HuH-7.5 (cell line): Measurements from ENCODE around the gene SETX.
"Not testable (repeated sequence)": the region's sequence is repeated elsewhere in the genome, so short reads cannot be mapped to it uniquely, and the experiment has no call there.

Experiments used
- DNase-seq: peaks from one replicate; pipeline ENCODE4 v3.0.0; 2011; ENCODE audit warnings: low spot score

Gene SETX

GRCh38 chr9:132283165-132283564 is 71.6 kb downstream of the SETX start:
- DNase-seq: no peak

GRCh38 chr9:132274861-132275260 is 79.9 kb downstream of the SETX start:
- no peak for DNase-seq

DNA sequence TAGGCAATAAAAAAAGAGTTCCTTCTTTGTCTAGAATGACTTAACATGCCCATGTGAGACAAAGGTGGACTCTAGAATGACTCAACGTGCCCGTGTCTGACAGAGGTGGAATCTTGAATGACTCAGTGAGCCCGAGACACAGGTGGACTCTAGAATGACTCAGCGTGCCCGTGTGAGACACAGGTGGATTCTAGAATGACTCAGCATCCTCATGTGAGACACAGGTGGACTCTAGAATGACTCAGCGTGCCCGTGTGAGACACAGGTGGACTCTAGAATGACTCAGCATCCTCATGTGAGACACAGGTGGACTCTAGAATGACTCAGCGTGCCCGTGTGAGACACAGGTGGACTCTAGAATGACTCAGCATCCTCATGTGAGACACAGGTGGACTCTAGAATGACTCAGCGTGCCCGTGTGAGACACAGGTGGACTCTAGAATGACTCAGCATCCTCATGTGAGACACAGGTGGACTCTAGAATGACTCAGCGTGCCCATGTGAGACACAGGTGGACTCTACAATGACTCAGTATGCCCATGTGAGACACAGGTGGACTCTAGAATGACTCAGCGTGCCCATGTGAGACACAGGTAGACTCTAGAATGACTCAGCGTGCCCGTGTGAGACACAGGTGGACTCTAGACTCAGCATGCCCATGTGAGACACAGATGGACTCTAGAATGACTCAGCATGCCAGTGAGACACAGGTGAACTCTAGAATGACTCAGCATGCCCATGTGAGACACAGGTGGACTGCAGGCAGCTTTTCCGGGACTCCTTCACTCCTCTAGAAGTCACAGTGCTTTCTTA is 84.9 kb downstream of the SETX start:
- not testable (repeated sequence) for DNase-seq

- peak; percentile 52 for DNase-seq
These were observed 85.9 kb downstream of the SETX start for GRCh38 chr9:132268725-132269352.

GRCh38 chr9:132267660-132268059 is 87.1 kb downstream of the SETX start:
- no peak for DNase-seq

GRCh38 chr9:132266017-132266416 is 88.8 kb downstream of the SETX start:
- DNase-seq: no peak

DNA sequence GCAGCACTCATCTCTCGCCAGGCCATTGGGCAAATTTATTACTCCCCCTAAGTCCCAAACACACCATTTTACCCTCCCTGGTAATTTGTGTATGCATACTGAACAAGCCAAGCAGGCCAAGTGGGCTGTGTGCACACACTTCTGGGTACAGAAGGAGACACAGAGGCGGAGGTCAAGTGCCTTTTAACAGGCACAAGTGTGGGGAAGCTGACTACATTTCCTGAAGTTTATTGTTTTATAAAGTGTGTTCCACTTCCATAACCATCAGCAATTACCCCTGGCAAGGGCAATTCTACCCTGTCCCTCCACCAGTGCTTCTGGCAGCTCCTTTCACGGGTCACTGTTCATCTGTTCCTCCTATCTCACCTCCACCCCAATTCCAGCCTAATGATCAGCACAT is 93.9 kb downstream of the SETX start:
- no peak for DNase-seq

DNA sequence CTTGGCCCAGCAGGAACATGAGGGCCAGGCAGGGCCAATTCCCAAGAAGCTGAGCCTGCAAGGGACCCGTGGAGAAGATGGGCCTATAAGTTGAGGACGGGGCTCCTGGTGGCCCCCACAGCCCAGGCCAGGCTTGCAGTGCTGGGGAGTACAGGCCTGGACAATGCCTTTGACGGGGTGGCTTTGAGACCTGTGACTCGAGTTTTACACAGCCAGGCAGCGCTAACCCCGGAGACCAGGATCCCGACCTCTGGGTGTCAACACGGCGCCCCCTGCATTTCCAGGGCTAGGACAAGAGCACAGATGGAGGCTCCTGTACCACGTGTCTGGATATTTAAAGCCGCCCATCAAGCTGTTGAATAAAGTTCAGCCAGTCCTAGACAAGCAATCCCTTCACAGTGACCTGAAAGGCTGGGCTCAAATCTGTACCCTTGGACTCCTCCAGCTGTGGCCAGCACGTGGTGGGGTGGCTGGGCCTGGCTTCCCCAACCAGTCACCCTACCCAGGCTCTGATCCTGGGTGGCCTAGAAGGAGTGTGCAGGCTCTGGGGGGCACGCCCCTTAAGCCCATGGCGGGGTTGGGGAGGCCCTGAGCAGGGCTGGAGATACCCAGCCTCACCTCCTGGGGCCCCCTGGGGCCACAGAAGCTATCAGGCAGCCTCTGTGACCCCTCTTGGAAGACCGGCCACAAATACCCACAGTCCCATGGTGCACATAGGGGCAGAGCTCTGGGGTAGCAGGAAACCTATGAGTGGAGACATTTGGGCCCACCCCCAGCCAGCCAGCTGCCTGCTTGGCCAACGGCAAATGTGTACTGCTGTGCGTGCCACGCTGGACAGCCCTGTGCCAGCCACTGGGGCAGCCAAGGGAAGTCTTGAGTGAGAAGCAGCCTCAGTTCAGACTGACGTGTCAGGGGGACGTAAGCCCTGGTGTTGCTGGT is 104.2 kb downstream of the SETX start:
- DNase-seq: no peak

DNA sequence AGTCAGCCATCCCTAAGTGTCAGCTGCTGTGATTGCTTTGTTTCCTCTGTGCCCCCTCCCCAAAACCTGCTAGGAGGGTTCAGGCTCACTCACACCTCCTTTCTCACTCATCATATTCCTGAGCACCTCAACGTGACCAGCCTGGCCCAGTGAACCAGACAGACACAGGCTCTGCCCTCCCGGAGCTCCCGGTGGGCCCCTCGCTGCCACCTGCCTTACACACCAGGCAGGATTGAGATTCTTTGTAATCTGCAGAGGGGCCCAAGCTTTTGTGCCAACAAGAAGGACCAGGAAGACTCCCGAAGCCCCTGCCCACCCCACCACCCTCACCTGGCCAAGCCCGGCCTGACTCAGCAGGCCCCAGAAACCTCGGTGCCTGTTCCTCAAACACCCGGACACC is 105.1 kb downstream of the SETX start:
- DNase-seq: no peak

DNA sequence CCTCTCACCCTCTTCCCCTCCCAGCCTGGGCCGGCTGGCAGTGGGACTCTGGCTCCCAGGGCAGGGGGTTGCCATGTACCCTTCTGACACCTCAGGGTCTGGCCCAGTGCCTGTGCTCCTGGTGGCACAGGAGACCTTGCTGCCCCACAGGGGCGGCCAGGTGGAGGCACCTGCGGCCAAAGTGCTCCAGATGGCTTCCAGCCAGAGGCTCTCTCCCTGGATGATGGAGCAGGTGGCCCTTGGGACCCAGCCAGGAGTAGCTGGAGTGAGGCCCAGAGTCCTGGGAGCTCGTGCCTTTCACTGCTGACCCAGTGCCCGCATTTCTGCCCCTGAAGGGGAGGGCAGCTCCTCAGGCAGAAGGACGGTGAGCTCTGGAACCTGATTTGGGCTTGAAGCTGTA is 105.7 kb downstream of the SETX start:
- DNase-seq: no peak

- DNase-seq: no peak
These were observed 106.8 kb downstream of the SETX start for GRCh38 chr9:132247942-132248341.

GRCh38 chr9:132245465-132245864 is 109.3 kb downstream of the SETX start:
- no peak for DNase-seq

- no peak for DNase-seq
These were observed 110.0 kb downstream of the SETX start for GRCh38 chr9:132244582-132245455.

- DNase-seq: no peak
These were observed 111.4 kb downstream of the SETX start for GRCh38 chr9:132243156-132244074.

- DNase-seq: peak; percentile 60
These were observed 112.1 kb downstream of the SETX start for GRCh38 chr9:132242621-132243155.

- DNase-seq: no peak
These were observed 112.8 kb downstream of the SETX start for GRCh38 chr9:132241840-132242620.

GRCh38 chr9:132241483-132241839 is 113.3 kb downstream of the SETX start:
- no peak for DNase-seq

GRCh38 chr9:132240841-132241482 is 113.8 kb downstream of the SETX start:
- peak; percentile 86 for DNase-seq
